Ishikawa (cell line): ENCODE data around the gene PLA2G7.

ENCODE experiments used
- EGR1 ChIP-seq: IDR thresholded peaks from 2 replicates; pipeline ENCODE4 v1.6.1; 2012
- EP300 ChIP-seq: IDR thresholded peaks from 2 replicates; pipeline ENCODE4 v1.6.1; 2012; ENCODE audit warnings: borderline replicate concordance

DNA sequence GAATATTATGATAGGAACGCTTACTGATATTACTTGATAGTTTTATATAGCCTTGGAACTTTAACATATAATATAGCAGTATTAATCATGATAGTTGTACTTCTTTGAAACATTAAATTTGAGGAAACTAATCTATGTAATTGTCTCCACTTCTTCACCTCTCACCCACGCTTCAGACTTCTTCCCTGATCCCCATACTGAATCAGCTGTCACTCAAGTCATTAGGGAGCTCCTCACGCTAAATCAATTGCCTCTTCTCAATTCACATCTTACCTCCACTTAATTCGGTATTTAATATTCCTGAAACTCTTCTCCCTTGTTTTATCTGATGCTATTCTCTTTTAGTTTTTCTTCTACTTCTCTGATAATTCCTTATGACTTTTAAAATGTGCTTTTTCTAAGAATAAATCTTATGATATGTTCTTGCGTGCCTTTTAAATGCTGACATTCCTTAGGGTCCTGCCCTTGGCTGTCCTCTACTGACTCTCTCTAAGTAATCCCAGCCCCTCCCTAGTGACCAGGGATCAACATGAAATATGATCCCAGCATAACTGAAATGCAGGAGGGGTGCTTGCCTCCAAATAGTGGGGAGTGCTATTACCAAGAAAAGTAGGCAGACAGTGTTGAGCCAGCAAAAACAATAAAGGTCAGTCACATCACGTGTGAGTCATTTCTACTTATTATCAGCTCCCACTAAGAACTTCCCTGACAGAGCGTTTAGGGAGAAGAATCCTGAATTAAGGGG is 21.5 kb upstream of the PLA2G7 start:
- TF ChIP-seq EGR1 (no peak), EP300 (no peak)
